ENCODE results near the gene TLR5. TPM values are rescaled to one million over a fixed set of nuclear protein-coding genes. Genes with fewer than 3 reads are reported as not detected.
"Not testable (repeated sequence)": the region's sequence is repeated elsewhere in the genome, so short reads cannot be mapped to it uniquely, and the experiment has no call there.

Gene TLR5
- total RNA-seq: 2.5 TPM
- long read RNA-seq: 0 reads

GRCh38 chr1:223142795-223143536, at the start of gene TLR5:
TLR5 (minus strand) TSS chr1:223143248; CDS start chr1:223113031, 30,217 bp downstream.
- intact Hi-C loops (cut with micrococcal nuclease): no loop called here
- peak; percentile 97 for ATAC-seq
- peak; percentile 94 for DNase-seq

GRCh38 chr1:223189903-223190724, 47.1 kb upstream of the TLR5 start:
- intact Hi-C loops (cut with micrococcal nuclease): no loop called here
- no peak for DNase-seq
- no peak for ATAC-seq

- intact Hi-C loops (cut with micrococcal nuclease): no loop called here
- ATAC-seq (no peak), DNase-seq (no peak)
Measured at GRCh38 chr1:223189525-223189902, 46.5 kb upstream of the TLR5 start.

GRCh38 chr1:223188618-223189356, 45.7 kb upstream of the TLR5 start:
- DNase-seq: no peak
- intact Hi-C loops (cut with micrococcal nuclease): no loop called here
- no peak for ATAC-seq

GRCh38 chr1:223186800-223187199, 43.8 kb upstream of the TLR5 start:
- intact Hi-C loops (cut with micrococcal nuclease): no loop called here
- DNase-seq (no peak), ATAC-seq (no peak)

GRCh38 chr1:223183268-223183862, 40.3 kb upstream of the TLR5 start:
- ATAC-seq (no peak), DNase-seq (no peak)
- intact Hi-C loops (cut with micrococcal nuclease): no loop called here

GRCh38 chr1:223180731-223181321, 37.8 kb upstream of the TLR5 start:
- ATAC-seq (peak; percentile 87), DNase-seq (no peak)
- intact Hi-C loops (cut with micrococcal nuclease): no loop called here

GRCh38 chr1:223179786-223180185, 36.7 kb upstream of the TLR5 start:
- no peak for DNase-seq
- ATAC-seq: no peak
- intact Hi-C loops (cut with micrococcal nuclease): no loop called here

- DNase-seq (no peak), ATAC-seq (no peak)
- intact Hi-C loops (cut with micrococcal nuclease): no loop called here
Measured at GRCh38 chr1:223179280-223179679, 36.2 kb upstream of the TLR5 start.

GRCh38 chr1:223177681-223178080, 34.6 kb upstream of the TLR5 start:
- ATAC-seq: peak; percentile 58
- no peak for DNase-seq
- intact Hi-C loops (cut with micrococcal nuclease): no loop called here

- DNase-seq (no peak), ATAC-seq (no peak)
- intact Hi-C loops (cut with micrococcal nuclease): no loop called here
Measured at GRCh38 chr1:223176437-223176836, 33.4 kb upstream of the TLR5 start.

GRCh38 chr1:223175633-223176032, 32.6 kb upstream of the TLR5 start:
- ATAC-seq: peak; percentile 67
- intact Hi-C loops (cut with micrococcal nuclease): no loop called here
- DNase-seq: no peak

- intact Hi-C loops (cut with micrococcal nuclease): no loop called here
- DNase-seq: no peak
- peak; percentile 67 for ATAC-seq
Measured at GRCh38 chr1:223175032-223175431, 32.0 kb upstream of the TLR5 start.

GRCh38 chr1:223169458-223169857, 26.4 kb upstream of the TLR5 start:
- ATAC-seq; DNase-seq; intact Hi-C loops (cut with micrococcal nuclease): not testable (repeated sequence)

GRCh38 chr1:223161321-223161720, 18.3 kb upstream of the TLR5 start:
- ATAC-seq (no peak), DNase-seq (no peak)
- intact Hi-C loops (cut with micrococcal nuclease): no loop called here

- intact Hi-C loops (cut with micrococcal nuclease): no loop called here
Measured at GRCh38 chr1:223156343-223156742, 13.3 kb upstream of the TLR5 start.

GRCh38 chr1:223155153-223155552, 12.1 kb upstream of the TLR5 start:
- ATAC-seq: no peak
- no peak for DNase-seq
- intact Hi-C loops (cut with micrococcal nuclease): no loop called here

More at GRCh38 chr1:223156343-223156742, 13.3 kb upstream of the TLR5 start:
- no peak for DNase-seq
- ATAC-seq: no peak

GRCh38 chr1:223153177-223154119, 10.4 kb upstream of the TLR5 start:
- intact Hi-C loops (cut with micrococcal nuclease): no loop called here
- DNase-seq (no peak), ATAC-seq (peak; percentile 48)

All from left ventricle myocardium superior (tissue), 1 donor.